Measurements from ENCODE around the gene RNF145.
"Not testable (repeated sequence)": the region's sequence is repeated elsewhere in the genome, so short reads cannot be mapped to it uniquely, and the experiment has no call there.

The RNF145 gene

GRCh38 chr5:159186319-159186718 is 23.0 kb downstream of the RNF145 start:
- DNase-seq = no peak

- no peak for DNase-seq
These were observed 23.6 kb downstream of the RNF145 start for GRCh38 chr5:159185773-159186172.

GRCh38 chr5:159184858-159185381 is 24.4 kb downstream of the RNF145 start:
- DNase-seq = no peak

- no peak for DNase-seq
These were observed 25.1 kb downstream of the RNF145 start for GRCh38 chr5:159184236-159184635.

- no peak for DNase-seq
These were observed 26.1 kb downstream of the RNF145 start for GRCh38 chr5:159183247-159183646.

GRCh38 chr5:159182691-159183090 is 26.7 kb downstream of the RNF145 start:
- no peak for DNase-seq

- no peak for DNase-seq
These were observed 27.7 kb downstream of the RNF145 start for GRCh38 chr5:159181651-159182050.

GRCh38 chr5:159181152-159181551 is 28.2 kb downstream of the RNF145 start:
- no peak for DNase-seq

- no peak for DNase-seq
These were observed 29.6 kb downstream of the RNF145 start for GRCh38 chr5:159179529-159180305.

- DNase-seq = no peak
These were observed 30.4 kb downstream of the RNF145 start for GRCh38 chr5:159178978-159179377.

GRCh38 chr5:159175547-159175946 is 33.8 kb downstream of the RNF145 start:
- DNase-seq = no peak

GRCh38 chr5:159174511-159175168 is 34.7 kb downstream of the RNF145 start:
- DNase-seq = no peak

- DNase-seq = no peak
These were observed 38.1 kb downstream of the RNF145 start for GRCh38 chr5:159171274-159171673.

- DNase-seq = no peak
These were observed 39.3 kb downstream of the RNF145 start for GRCh38 chr5:159170021-159170420.

- no peak for DNase-seq
These were observed 42.9 kb downstream of the RNF145 start for GRCh38 chr5:159166416-159166815.

- DNase-seq = no peak
These were observed 45.7 kb downstream of the RNF145 start for GRCh38 chr5:159163701-159164046.

GRCh38 chr5:159163027-159163700 is 46.2 kb downstream of the RNF145 start:
- DNase-seq = no peak

- DNase-seq = no peak
These were observed 47.8 kb downstream of the RNF145 start for GRCh38 chr5:159161361-159162214.

- not testable (repeated sequence) for DNase-seq
These were observed 50.7 kb downstream of the RNF145 start for GRCh38 chr5:159158553-159159091.

GRCh38 chr5:159157552-159157951 is 51.8 kb downstream of the RNF145 start:
- DNase-seq = no peak

GRCh38 chr5:159156426-159157238 is 52.7 kb downstream of the RNF145 start:
- DNase-seq = peak; percentile 16

GRCh38 chr5:159155960-159156359 is 53.4 kb downstream of the RNF145 start:
- DNase-seq = no peak

Measured in NCI-H187 treated with DMSO at 0.1 percent for 48 hours (cell line).